Stimulated activated CD4-positive, alpha-beta T cell treated with anti-CD3 and anti-CD28 coated beads, Interleukin-4, amount 100 ng/mL, for 48 hours (primary cell): ENCODE measurements around the gene B3GNT7.
"Not testable (repeated sequence)": the region's sequence is repeated elsewhere in the genome, so short reads cannot be mapped to it uniquely, and the experiment has no call there.

ENCODE experiments used
- DNase-seq, 2 donors: peaks; one replicate each; pipeline ENCODE4 v3.0.0-alpha.2; 2020; ENCODE audit warnings: low read depth in 2 of 2

Gene B3GNT7

GRCh38 chr2:231395188-231396057, at the start of gene B3GNT7:
Gene B3GNT7 (plus strand): TSS chr2:231395710. CDS start chr2:231395804, 94 bp downstream.
- no peak for DNase-seq

GRCh38 chr2:231347081-231347480, 48.4 kb upstream of the B3GNT7 start:
- no peak for DNase-seq

- no peak for DNase-seq
Measured at GRCh38 chr2:231347638-231348037, 47.9 kb upstream of the B3GNT7 start.

GRCh38 chr2:231348173-231348572, 47.3 kb upstream of the B3GNT7 start:
- no peak for DNase-seq

GRCh38 chr2:231348704-231349373, 46.7 kb upstream of the B3GNT7 start:
- DNase-seq, result no peak

GRCh38 chr2:231349374-231349735, 46.2 kb upstream of the B3GNT7 start:
- not testable (repeated sequence) for DNase-seq

GRCh38 chr2:231351648-231352047, 43.9 kb upstream of the B3GNT7 start:
- no peak for DNase-seq

- DNase-seq, result no peak
Measured at GRCh38 chr2:231353469-231353868, 42.0 kb upstream of the B3GNT7 start.

GRCh38 chr2:231355508-231356465, 39.7 kb upstream of the B3GNT7 start:
- DNase-seq, result no peak

GRCh38 chr2:231356466-231356844, 39.1 kb upstream of the B3GNT7 start:
- no peak for DNase-seq

GRCh38 chr2:231357048-231357447, 38.5 kb upstream of the B3GNT7 start:
- no peak for DNase-seq

- no peak for DNase-seq
Measured at GRCh38 chr2:231357931-231358330, 37.6 kb upstream of the B3GNT7 start.

- DNase-seq, result no peak
Measured at GRCh38 chr2:231359441-231359840, 36.1 kb upstream of the B3GNT7 start.

- DNase-seq, result no peak
Measured at GRCh38 chr2:231359948-231360347, 35.6 kb upstream of the B3GNT7 start.

- no peak for DNase-seq
Measured at GRCh38 chr2:231360401-231360800, 35.1 kb upstream of the B3GNT7 start.

GRCh38 chr2:231360881-231361371, 34.6 kb upstream of the B3GNT7 start:
- no peak for DNase-seq

- DNase-seq, result peak in 1 of 2 donors; percentile 1
Measured at GRCh38 chr2:231361701-231362554, 33.6 kb upstream of the B3GNT7 start.

GRCh38 chr2:231362555-231363184, 32.8 kb upstream of the B3GNT7 start:
- no peak for DNase-seq

GRCh38 chr2:231364061-231364460, 31.4 kb upstream of the B3GNT7 start:
- no peak for DNase-seq
